ENCODE results near the gene CHD2.

CHD2 gene

DNA sequence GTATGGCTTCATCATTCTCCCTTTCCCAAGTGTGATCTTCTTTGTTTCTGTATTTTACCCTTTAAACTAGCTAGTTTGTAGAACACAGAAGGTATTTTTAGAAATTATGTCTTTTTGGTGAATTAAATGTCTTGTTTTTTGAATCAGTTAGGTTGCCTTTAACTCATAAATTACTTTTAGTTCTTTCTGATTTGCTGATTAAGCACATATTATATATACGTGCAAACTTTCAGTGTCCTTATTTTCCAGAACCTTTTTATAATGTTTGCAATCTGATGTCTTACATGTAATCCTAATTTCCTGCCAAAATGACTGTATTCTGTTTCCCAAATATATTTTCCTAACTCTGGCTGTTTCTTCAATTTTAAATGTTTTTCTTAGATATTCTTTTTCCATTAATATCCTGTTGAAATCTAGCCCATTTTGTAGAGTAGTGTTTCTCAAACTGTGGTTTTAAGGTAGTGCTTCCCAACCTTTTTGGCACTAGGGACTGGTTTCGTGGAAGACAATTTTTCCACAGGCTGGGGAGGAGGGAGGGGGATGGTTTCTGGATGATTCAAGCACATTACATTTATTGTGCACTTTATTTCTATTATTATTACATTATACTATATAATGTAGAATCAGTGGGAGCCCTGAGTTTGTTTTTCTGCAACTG is 51.8 kb downstream of the CHD2 start:
- ATAC-seq, result no peak
- no peak for TF ChIP-seq RARB (CRISPR knock-in tag; IDR thresholded peaks at IDR 0.05)
- no peak for TF ChIP-seq CSDC2 (CRISPR knock-in tag; IDR thresholded peaks at IDR 0.05)
- TF ChIP-seq TOX (CRISPR knock-in tag; IDR thresholded peaks at IDR 0.05; ENCODE audit: borderline replicate concordance), result no peak
- no peak for TF ChIP-seq ZFP3 (CRISPR knock-in tag; IDR thresholded peaks at IDR 0.05)
- no peak for TF ChIP-seq GLIS3 (CRISPR knock-in tag; IDR thresholded peaks at IDR 0.05)
- TF ChIP-seq ZFP30 (CRISPR knock-in tag; IDR thresholded peaks at IDR 0.05), result no peak
- no peak for TF ChIP-seq BACH2 (CRISPR knock-in tag; IDR thresholded peaks at IDR 0.05; ENCODE audit: borderline replicate concordance)
- TF ChIP-seq ZNF8 (CRISPR knock-in tag; IDR thresholded peaks at IDR 0.05), result no peak
- TF ChIP-seq ZNF70 (CRISPR knock-in tag; IDR thresholded peaks at IDR 0.05), result no peak
- TF ChIP-seq ARNTL (CRISPR knock-in tag; IDR thresholded peaks at IDR 0.05; ENCODE audit: borderline replicate concordance, low read depth), result no peak
- TF ChIP-seq ISL1 (CRISPR knock-in tag; IDR thresholded peaks at IDR 0.05), result no peak
- TF ChIP-seq, protein P1, sequence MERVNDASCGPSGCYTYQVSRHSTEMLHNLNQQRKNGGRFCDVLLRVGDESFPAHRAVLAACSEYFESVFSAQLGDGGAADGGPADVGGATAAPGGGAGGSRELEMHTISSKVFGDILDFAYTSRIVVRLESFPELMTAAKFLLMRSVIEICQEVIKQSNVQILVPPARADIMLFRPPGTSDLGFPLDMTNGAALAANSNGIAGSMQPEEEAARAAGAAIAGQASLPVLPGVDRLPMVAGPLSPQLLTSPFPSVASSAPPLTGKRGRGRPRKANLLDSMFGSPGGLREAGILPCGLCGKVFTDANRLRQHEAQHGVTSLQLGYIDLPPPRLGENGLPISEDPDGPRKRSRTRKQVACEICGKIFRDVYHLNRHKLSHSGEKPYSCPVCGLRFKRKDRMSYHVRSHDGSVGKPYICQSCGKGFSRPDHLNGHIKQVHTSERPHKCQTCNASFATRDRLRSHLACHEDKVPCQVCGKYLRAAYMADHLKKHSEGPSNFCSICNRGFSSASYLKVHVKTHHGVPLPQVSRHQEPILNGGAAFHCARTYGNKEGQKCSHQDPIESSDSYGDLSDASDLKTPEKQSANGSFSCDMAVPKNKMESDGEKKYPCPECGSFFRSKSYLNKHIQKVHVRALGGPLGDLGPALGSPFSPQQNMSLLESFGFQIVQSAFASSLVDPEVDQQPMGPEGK (CRISPR knock-in tag; IDR thresholded peaks at IDR 0.05; ENCODE audit: borderline replicate concordance), result no peak
- TF ChIP-seq, protein P2, sequence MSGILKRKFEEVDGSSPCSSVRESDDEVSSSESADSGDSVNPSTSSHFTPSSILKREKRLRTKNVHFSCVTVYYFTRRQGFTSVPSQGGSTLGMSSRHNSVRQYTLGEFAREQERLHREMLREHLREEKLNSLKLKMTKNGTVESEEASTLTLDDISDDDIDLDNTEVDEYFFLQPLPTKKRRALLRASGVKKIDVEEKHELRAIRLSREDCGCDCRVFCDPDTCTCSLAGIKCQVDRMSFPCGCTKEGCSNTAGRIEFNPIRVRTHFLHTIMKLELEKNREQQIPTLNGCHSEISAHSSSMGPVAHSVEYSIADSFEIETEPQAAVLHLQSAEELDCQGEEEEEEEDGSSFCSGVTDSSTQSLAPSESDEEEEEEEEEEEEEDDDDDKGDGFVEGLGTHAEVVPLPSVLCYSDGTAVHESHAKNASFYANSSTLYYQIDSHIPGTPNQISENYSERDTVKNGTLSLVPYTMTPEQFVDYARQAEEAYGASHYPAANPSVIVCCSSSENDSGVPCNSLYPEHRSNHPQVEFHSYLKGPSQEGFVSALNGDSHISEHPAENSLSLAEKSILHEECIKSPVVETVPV (CRISPR knock-in tag; IDR thresholded peaks at IDR 0.05), result no peak
- TF ChIP-seq, protein P3, sequence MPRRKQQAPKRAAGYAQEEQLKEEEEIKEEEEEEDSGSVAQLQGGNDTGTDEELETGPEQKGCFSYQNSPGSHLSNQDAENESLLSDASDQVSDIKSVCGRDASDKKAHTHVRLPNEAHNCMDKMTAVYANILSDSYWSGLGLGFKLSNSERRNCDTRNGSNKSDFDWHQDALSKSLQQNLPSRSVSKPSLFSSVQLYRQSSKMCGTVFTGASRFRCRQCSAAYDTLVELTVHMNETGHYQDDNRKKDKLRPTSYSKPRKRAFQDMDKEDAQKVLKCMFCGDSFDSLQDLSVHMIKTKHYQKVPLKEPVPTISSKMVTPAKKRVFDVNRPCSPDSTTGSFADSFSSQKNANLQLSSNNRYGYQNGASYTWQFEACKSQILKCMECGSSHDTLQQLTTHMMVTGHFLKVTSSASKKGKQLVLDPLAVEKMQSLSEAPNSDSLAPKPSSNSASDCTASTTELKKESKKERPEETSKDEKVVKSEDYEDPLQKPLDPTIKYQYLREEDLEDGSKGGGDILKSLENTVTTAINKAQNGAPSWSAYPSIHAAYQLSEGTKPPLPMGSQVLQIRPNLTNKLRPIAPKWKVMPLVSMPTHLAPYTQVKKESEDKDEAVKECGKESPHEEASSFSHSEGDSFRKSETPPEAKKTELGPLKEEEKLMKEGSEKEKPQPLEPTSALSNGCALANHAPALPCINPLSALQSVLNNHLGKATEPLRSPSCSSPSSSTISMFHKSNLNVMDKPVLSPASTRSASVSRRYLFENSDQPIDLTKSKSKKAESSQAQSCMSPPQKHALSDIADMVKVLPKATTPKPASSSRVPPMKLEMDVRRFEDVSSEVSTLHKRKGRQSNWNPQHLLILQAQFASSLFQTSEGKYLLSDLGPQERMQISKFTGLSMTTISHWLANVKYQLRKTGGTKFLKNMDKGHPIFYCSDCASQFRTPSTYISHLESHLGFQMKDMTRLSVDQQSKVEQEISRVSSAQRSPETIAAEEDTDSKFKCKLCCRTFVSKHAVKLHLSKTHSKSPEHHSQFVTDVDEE (CRISPR knock-in tag; IDR thresholded peaks at IDR 0.05), result no peak
- no peak for TF ChIP-seq ZC3H10 (CRISPR knock-in tag; IDR thresholded peaks at IDR 0.05)

DNA sequence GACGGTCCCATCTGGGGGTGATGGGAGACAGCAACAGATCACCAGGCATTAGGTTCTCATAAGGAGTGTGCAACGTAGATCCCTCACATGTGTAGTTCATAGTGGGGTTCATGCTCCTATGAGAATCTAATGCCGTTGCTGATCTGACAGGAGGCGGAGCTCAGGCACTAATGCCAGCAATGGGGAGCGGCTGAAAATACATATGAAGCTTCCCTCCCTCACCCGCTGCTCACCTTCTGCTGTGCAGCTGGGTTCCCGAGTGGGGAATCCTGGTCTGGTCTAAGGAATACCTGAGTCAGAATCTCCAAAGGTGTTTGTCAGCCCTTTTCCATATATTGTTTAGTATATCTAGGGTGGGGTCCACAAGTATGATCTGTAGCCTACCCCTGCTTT is 52.3 kb downstream of the CHD2 start:
- TF ChIP-seq ZNF565 (CRISPR knock-in tag; conservative IDR thresholded peaks at IDR 0.05; ENCODE audit: low read depth), result no peak
- TF ChIP-seq ARNTL (CRISPR knock-in tag; IDR thresholded peaks at IDR 0.05; ENCODE audit: borderline replicate concordance, low read depth), result no peak
- TF ChIP-seq, protein P1 (CRISPR knock-in tag; IDR thresholded peaks at IDR 0.05; ENCODE audit: borderline replicate concordance), result no peak
- TF ChIP-seq CSDC2 (CRISPR knock-in tag; IDR thresholded peaks at IDR 0.05), result no peak
- no peak for TF ChIP-seq ESRRG (CRISPR knock-in tag; IDR thresholded peaks at IDR 0.05)
- TF ChIP-seq ZC3H10 (CRISPR knock-in tag; IDR thresholded peaks at IDR 0.05), result no peak
- no peak for ATAC-seq

DNA sequence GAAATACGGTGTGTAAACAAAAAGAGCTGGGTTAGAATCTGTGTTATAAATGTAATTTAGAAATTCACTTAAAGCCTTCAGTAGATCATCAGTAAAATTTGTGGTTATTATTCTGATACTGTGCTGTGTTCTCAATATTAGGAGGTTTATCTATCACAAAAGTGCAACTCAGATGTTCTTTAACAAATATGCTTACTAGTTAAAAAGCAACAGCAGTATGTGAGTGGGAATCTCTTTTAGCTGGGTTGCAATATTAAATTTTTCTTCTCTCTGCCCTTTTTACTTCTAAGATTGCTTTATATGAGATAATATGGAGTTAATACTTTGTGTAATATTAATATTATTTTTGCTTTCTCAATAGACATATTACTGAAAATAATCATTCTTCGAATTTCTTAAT is 53.4 kb downstream of the CHD2 start:
- TF ChIP-seq, protein P1 (CRISPR knock-in tag; IDR thresholded peaks at IDR 0.05; ENCODE audit: borderline replicate concordance), result no peak
- TF ChIP-seq PPARA (CRISPR knock-in tag; IDR thresholded peaks at IDR 0.05; ENCODE audit: borderline replicate concordance) (no peak), ZFP3 (CRISPR knock-in tag; IDR thresholded peaks at IDR 0.05) (no peak), RARB (CRISPR knock-in tag; IDR thresholded peaks at IDR 0.05) (no peak), ZNF70 (CRISPR knock-in tag; IDR thresholded peaks at IDR 0.05) (no peak), ZNF8 (CRISPR knock-in tag; IDR thresholded peaks at IDR 0.05) (no peak), ZC3H10 (CRISPR knock-in tag; IDR thresholded peaks at IDR 0.05) (no peak), OSR1 (CRISPR knock-in tag; IDR thresholded peaks at IDR 0.05) (no peak)
- ATAC-seq, result no peak
